ENCODE data around the gene PPP1R37. TPM values are rescaled to one million over a fixed set of nuclear protein-coding genes. Genes with fewer than 3 reads are reported as not detected.

The PPP1R37 gene
- total RNA-seq, 1 experiment from 2014 or later, result 46.4 TPM

GRCh38 chr19:45114116-45114515 lies 21.1 kb downstream of the PPP1R37 start:
- H4K20me1 ChIP-seq (ENCODE audit: low read length), result peaks cover 7% of the 10 kb centered on the region; the same call in 1 of the 2 replicates
- intact Hi-C loops (cut with micrococcal nuclease), result no loop called here
- no peak for TF ChIP-seq EZH2phosphoT487 (IDR thresholded peaks at IDR 0.05; ENCODE audit: borderline replicate concordance, low read length)
- TF ChIP-seq EZH2 (IDR thresholded peaks at IDR 0.05; ENCODE audit: low read length, unreplicated experiment), result no peak
- TF ChIP-seq, protein P1, sequence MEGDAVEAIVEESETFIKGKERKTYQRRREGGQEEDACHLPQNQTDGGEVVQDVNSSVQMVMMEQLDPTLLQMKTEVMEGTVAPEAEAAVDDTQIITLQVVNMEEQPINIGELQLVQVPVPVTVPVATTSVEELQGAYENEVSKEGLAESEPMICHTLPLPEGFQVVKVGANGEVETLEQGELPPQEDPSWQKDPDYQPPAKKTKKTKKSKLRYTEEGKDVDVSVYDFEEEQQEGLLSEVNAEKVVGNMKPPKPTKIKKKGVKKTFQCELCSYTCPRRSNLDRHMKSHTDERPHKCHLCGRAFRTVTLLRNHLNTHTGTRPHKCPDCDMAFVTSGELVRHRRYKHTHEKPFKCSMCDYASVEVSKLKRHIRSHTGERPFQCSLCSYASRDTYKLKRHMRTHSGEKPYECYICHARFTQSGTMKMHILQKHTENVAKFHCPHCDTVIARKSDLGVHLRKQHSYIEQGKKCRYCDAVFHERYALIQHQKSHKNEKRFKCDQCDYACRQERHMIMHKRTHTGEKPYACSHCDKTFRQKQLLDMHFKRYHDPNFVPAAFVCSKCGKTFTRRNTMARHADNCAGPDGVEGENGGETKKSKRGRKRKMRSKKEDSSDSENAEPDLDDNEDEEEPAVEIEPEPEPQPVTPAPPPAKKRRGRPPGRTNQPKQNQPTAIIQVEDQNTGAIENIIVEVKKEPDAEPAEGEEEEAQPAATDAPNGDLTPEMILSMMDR (conservative IDR thresholded peaks at IDR 0.05; ENCODE audit: low read depth, low read length), result no peak
- H2AFZ ChIP-seq (ENCODE audit: low read length), result no peak overlapping the region
- peak overlapping the region; percentile 71; the same call in 1 of the 2 replicates for H3K4me2 ChIP-seq (ENCODE audit: low read length)
- no peaks in the 10 kb centered on the region for H3F3A ChIP-seq (ENCODE audit: low read length, unreplicated experiment)
- POLR2A ChIA-PET (ENCODE audit: unreplicated experiment), result no interaction called here
- H3K79me2 ChIP-seq (ENCODE audit: low read length), result peaks cover 91% of the 10 kb centered on the region
- CTCF ChIA-PET, result no interaction called here
- no peaks in the 10 kb centered on the region for H3K27me3 ChIP-seq (ENCODE audit: low read length)
- no peak for ATAC-seq
- no peaks in the 10 kb centered on the region for H3K9me3 ChIP-seq (ENCODE audit: low read length)
- no peak for DNase-seq
- no peak overlapping the region for H3K9ac ChIP-seq (ENCODE audit: low read length)
- H3K36me3 ChIP-seq (ENCODE audit: low read depth, low read length), result no peaks in the 10 kb centered on the region
- H3K9me2 ChIP-seq (replicated peaks; ENCODE audit: low read length), result no peaks in the 10 kb centered on the region
- H3K4me1 ChIP-seq (ENCODE audit: insufficient read depth, low read length), result peaks cover 21% of the 10 kb centered on the region
- H3K27ac ChIP-seq (ENCODE audit: low read length), result no peak overlapping the region
- no peak overlapping the region for H3K4me3 ChIP-seq (ENCODE audit: low read length)
- BruUV-seq (replicated peaks), result no TSS peak

GRCh38 chr19:45115809-45116615 lies 23.0 kb downstream of the PPP1R37 start:
- no peak for ATAC-seq
- POLR2A ChIA-PET (ENCODE audit: unreplicated experiment), result no interaction called here
- no peak overlapping the region for H3K27ac ChIP-seq (ENCODE audit: low read length)

More at GRCh38 chr19:45115809-45116615, 23.0 kb downstream of the PPP1R37 start:
- H3K9me2 ChIP-seq (replicated peaks; ENCODE audit: low read length), result no peaks in the 10 kb centered on the region
- H3K9ac ChIP-seq (ENCODE audit: low read length), result no peak overlapping the region
- intact Hi-C loops (cut with micrococcal nuclease), result no loop called here
- H4K20me1 ChIP-seq (ENCODE audit: low read length), result peaks cover 7% of the 10 kb centered on the region; the same call in 1 of the 2 replicates
- no peaks in the 10 kb centered on the region for H3K27me3 ChIP-seq (ENCODE audit: low read length)
- peaks cover 21% of the 10 kb centered on the region for H3K4me1 ChIP-seq (ENCODE audit: insufficient read depth, low read length)
- no peaks in the 10 kb centered on the region for H3K36me3 ChIP-seq (ENCODE audit: low read depth, low read length)
- CTCF ChIA-PET, result no interaction called here
- no peaks in the 10 kb centered on the region for H3F3A ChIP-seq (ENCODE audit: low read length, unreplicated experiment)
- H3K4me2 ChIP-seq (ENCODE audit: low read length), result no peak overlapping the region
- no peak for TF ChIP-seq EZH2 (IDR thresholded peaks at IDR 0.05; ENCODE audit: low read length, unreplicated experiment)
- TF ChIP-seq EZH2phosphoT487 (IDR thresholded peaks at IDR 0.05; ENCODE audit: borderline replicate concordance, low read length), result no peak
- TF ChIP-seq, protein P1 (conservative IDR thresholded peaks at IDR 0.05; ENCODE audit: low read depth, low read length), result no peak
- no peak overlapping the region for H2AFZ ChIP-seq (ENCODE audit: low read length)
- DNase-seq, result no peak
- no peaks in the 10 kb centered on the region for H3K9me3 ChIP-seq (ENCODE audit: low read length)
- no TSS peak for BruUV-seq (replicated peaks)
- H3K79me2 ChIP-seq (ENCODE audit: low read length), result peaks cover 89% of the 10 kb centered on the region
- no peak overlapping the region for H3K4me3 ChIP-seq (ENCODE audit: low read length)

Data from PC-3 (cell line).